HEK293 (cell line): Measurements from ENCODE around the gene PERM1.

ENCODE experiments used
- AEBP2 ChIP-seq: fragments of 450-650 bp; formaldehyde crosslinking; IDR thresholded peaks from 2 replicates; pipeline ENCODE4 v1.5.1; 2016; ENCODE audit warnings: missing biosample characterization, missing genetic modification characterization, borderline replicate concordance
- CTCF ChIP-seq: fragments of 450-650 bp; formaldehyde crosslinking; IDR thresholded peaks from 2 replicates; pipeline ENCODE4 v1.5.1; 2016; ENCODE audit warnings: missing biosample characterization, missing genetic modification characterization
- OSR2 ChIP-seq: fragments of 450-650 bp; formaldehyde crosslinking; IDR thresholded peaks from 2 replicates; pipeline ENCODE4 v1.5.1; 2016; ENCODE audit warnings: missing biosample characterization, missing genetic modification characterization
- PATZ1 ChIP-seq: fragments of 450-650 bp; formaldehyde crosslinking; IDR thresholded peaks from 2 replicates; pipeline ENCODE4 v1.5.1; 2016; ENCODE audit warnings: missing biosample characterization, missing genetic modification characterization
- SETDB1 ChIP-seq: IDR thresholded peaks from one replicate; pipeline ENCODE4 v1.6.1; 2017; ENCODE audit warnings: mild to moderate bottlenecking, low read length, moderate library complexity, mixed read lengths; ENCODE audit not compliant: insufficient read length
- YY1 ChIP-seq: fragments of 450-650 bp; formaldehyde crosslinking; IDR thresholded peaks from 2 replicates; pipeline ENCODE4 v1.5.1; 2018; ENCODE audit warnings: missing biosample characterization, missing genetic modification characterization
- ZBTB11 ChIP-seq: fragments of 450-650 bp; formaldehyde crosslinking; conservative IDR thresholded peaks from 2 replicates; pipeline ENCODE4 v1.5.1; 2016; ENCODE audit warnings: low read depth, missing biosample characterization, missing genetic modification characterization
- ZBTB7A ChIP-seq: fragments of 450-650 bp; formaldehyde crosslinking; IDR thresholded peaks from 2 replicates; pipeline ENCODE4 v1.5.1; 2016; ENCODE audit warnings: low read depth, missing biosample characterization, missing genetic modification characterization
- ZNF10 ChIP-seq: fragments of 450-650 bp; formaldehyde crosslinking; IDR thresholded peaks from 2 replicates; pipeline ENCODE4 v1.5.1; 2017; ENCODE audit warnings: missing biosample characterization, missing genetic modification characterization
- ZNF114 ChIP-seq: fragments of 450-650 bp; formaldehyde crosslinking; IDR thresholded peaks from 2 replicates; pipeline ENCODE4 v1.5.0; 2017; ENCODE audit warnings: missing biosample characterization, missing genetic modification characterization
- ZNF362 ChIP-seq: fragments of 450-650 bp; formaldehyde crosslinking; IDR thresholded peaks from 2 replicates; pipeline ENCODE4 v1.5.1; 2016; ENCODE audit warnings: missing biosample characterization, missing genetic modification characterization
- ZNF596 ChIP-seq: fragments of 450-650 bp; IDR thresholded peaks from 2 replicates; pipeline ENCODE4 v1.5.0; 2018; ENCODE audit warnings: missing biosample characterization, mild to moderate bottlenecking, missing genetic modification characterization, moderate library complexity

- TF ChIP-seq ZNF596 (tag by site-specific recombination): no peak
- no peak for TF ChIP-seq SETDB1
- TF ChIP-seq OSR2 (tag by site-specific recombination): no peak
- TF ChIP-seq YY1: no peak
- no peak for TF ChIP-seq ZNF114
- TF ChIP-seq ZBTB11 (tag by site-specific recombination): no peak
- no peak for TF ChIP-seq ZNF362
- TF ChIP-seq CTCF: no peak
- no peak for TF ChIP-seq ZBTB7A
- TF ChIP-seq PATZ1 (tag by site-specific recombination): no peak
- no peak for TF ChIP-seq AEBP2 (tag by site-specific recombination)
- TF ChIP-seq ZNF10 (tag by site-specific recombination): no peak
These were observed 1.7 kb downstream of the PERM1 start for GRCh38 chr1:980137-980571.
